Stimulated activated CD8-positive, alpha-beta memory T cell treated with anti-CD3 and anti-CD28 coated beads, Interleukin-2, amount 100 ng/mL, for 1 hour (primary cell): Measurements from ENCODE around the gene SETD9.

ENCODE experiments used
- DNase-seq, 2 donors: peaks; one replicate each; pipeline ENCODE4 v3.0.0-alpha.2; 2020; ENCODE audit warnings: low read depth in 2 of 2

The SETD9 gene

DNA sequence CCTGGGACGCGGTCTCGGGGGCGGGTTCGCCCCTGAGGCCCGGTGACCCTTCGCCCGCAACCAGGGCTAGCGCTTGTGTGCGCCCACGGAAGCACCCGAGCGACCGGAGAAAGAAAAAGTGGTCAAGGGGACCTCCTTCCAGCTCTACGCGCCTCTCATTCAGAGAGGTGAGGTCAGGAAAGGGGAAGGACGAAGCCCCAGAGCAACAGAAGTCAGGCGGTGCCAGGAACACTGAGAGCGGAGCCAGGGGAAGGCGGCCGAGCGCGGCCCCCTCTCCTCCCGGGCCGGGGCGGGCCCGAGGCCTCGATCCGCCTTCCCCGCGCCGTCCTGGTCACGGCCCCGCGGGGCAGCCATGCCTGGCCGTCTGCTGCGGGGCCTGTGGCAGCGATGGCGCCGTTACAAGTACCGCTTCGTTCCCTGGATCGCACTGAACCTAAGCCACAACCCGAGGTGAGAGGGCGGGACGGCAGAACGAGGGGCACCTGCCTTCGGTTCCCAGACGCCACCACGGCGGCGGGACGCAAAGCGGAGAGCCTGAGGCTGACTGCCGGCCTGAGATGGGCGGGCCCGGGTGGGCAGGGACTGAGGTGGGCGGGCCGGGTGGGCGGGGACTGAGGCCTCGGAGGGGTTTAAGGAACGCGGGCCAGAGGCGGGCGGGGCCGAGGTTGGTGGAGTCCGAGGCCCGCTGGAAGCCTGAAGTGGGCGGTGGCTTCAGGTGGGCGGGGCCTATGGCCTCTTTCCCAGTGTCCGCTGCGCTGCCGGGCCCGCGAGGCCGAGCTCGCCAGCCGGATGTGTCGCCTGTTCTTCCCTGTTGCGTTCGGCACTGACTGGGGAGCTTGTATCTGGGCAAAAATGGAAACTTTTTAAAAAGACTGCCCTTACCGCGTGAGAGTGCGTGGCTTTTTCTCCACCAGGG, at the start of gene SETD9:
TSS of gene SETD9 (plus strand) at position 303 of the 916 bp plus-strand sequence. CDS start at position 353, 50 bp downstream.
- peak; percentile 76 to 78 for DNase-seq

DNA sequence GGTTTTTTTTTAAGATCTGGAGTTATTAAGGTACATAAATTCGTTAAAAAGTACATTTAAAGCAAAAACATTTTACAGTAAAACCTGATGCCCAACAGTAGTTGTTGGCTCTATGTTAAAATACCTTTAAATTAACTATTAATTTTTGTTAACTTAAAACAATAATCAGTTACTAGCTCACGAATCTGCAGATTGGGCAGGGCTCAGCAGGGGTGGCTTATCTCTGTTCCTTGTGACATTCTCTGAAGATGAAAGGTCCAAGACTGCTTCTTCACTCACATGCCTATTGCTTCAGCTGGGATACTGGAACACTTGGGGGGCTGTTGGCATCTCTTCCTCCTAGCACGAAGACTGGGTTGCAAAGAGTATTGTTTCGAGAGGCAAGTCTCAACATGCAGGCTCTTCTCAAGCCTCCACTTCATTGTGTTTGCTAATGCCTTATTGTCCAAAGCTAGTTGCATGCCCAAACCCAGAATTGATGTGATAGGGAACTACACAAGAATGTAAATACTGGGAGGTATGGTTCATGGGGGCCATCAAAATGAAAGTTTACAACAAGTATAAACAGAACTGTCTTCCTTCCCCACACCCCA, 47.4 kb upstream of the SETD9 start:
- DNase-seq, result no peak

DNA sequence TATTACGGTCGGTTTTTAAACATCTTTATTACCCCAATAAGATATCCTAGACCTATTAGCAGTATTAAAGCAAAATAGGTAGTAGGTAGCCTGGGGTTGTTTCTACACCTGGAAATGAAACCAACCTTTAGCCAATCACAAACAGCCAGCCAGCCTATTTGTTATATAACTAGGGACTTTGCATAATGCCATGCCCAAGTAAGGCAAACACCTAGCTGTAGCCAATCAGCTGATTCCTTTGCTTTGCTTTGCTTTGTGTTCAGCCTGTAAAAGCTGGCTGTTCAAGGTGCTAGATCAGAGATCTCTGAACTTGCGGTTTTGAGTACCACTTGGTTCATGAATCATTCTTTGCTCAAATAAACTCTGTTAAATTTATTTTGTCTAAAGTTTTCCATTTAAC, 46.5 kb upstream of the SETD9 start:
- DNase-seq, result no peak

DNA sequence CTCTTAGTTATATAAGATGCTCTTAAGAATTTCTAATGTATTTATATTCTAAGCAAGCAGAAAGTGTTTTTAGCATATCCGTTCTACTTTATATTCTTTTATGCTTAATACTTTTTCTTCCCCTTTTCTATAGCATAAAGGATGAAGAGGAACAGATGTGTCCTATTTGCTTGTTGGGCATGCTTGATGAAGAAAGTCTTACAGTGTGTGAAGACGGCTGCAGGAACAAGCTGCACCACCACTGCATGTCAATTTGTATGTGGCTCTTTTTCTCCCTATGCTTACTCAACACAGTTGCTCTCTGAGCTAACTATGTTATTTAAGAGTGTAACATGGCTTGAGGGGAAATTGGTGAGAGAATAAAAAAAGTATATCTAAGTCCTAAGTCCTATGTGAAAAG, 37.6 kb upstream of the SETD9 start:
- no peak for DNase-seq

- DNase-seq, result no peak
Measured at GRCh38 chr5:56873056-56873455, 36.3 kb upstream of the SETD9 start.

GRCh38 chr5:56876327-56876726, 33.1 kb upstream of the SETD9 start:
- no peak for DNase-seq

- DNase-seq, result no peak
Measured at GRCh38 chr5:56881571-56881970, 27.8 kb upstream of the SETD9 start.

GRCh38 chr5:56893251-56893951, 16.0 kb upstream of the SETD9 start:
- no peak for DNase-seq

GRCh38 chr5:56896763-56897162, 12.6 kb upstream of the SETD9 start:
- no peak for DNase-seq

DNA sequence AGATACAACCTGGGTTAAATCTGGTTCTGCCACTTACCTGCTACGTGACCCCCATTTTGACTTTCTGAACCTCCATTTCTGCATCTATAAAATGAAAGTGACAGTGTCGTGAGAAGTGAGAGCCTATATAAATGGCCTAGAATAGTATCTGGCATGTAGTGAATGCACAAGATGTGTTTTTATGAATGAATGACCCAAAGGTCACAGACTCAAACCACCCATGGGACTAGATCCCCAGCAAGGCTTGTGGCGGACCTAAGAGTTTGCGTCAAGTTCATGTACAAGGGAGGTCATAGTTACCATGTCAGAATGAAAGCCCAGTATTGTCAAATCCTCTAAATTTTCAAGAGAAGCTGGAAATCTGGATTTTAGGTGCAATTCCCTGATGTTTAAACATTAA, 11.2 kb upstream of the SETD9 start:
- DNase-seq, result no peak

DNA sequence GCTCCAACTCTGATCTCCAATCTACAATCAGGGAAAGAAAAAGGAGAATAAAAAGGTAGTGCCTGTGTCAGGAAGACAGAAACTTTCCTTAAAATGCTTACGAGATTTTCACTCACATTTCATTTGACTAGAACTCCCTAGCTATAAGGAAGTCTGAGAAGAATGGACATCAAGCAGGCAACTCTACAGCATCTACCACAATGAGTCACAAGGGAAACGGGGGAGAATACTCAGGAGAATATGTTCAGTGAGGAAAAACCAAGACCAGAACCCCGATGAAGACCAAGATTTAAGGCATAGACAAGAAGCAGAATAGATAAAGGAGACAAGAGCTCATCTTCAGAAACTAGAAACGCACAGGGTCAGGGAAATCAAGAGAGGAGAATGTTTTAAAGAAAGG, 9.0 kb upstream of the SETD9 start:
- DNase-seq, result no peak

DNA sequence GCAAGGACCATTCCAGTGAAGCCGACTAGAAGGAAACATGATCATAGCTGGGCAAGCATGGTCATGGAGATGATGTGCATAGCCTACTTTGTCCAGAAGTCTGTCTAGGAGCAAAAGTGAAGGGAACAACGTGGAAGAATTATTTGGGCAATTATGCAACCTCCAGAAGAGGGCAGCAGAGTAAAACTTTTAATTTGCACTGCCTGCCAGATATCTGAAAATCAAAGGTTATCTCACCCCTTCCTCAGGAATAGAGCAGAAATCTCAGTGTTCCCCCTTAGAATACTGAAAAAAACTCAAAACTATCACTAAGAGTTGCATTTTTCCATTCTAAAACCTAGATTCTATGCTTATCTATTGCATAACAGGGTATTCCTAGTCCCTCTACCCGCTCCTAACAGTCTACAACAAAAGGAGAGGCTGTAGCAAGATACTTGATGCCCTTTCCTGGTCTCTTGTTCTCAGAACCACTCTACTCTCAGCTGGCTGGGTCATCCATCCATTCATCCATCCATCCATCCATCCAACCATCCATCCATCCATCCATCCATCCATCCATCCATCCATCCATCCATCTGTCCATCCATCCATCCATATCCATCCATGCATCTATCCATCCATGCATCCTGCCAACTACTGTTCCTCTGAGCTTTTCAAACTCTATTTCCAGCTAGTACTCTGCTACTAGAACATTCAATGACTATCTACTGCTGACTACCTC, 8.4 kb upstream of the SETD9 start:
- DNase-seq, result peak in 1 of 2 donors; percentile 12

GRCh38 chr5:56908942-56909293, 478 bp upstream of the SETD9 start:
- DNase-seq, result no peak

- DNase-seq, result peak; percentile 2 to 4
Measured at GRCh38 chr5:56910210-56910965, 992 bp downstream of the SETD9 start.

DNA sequence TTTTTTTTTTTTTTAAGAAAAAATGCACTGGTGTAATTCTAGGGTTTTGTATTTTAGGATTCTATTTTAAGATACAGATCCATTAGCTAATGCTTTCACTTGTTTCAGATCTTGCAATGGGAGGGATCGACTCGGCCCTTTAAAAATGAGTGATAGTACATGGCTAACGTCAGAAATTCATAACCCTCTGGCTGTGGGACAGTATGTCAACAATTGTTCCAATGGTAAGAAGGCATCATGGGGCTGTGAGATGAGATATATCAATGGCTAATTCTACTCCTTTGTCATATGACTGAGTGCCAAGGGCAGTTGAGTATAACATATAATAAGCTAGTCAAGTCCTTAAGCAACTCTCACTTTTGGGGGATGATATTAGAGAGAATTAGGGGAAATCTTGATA, 4.4 kb downstream of the SETD9 start:
- DNase-seq, result no peak

- DNase-seq, result no peak
Measured at GRCh38 chr5:56914678-56915077, 5.3 kb downstream of the SETD9 start.

DNA sequence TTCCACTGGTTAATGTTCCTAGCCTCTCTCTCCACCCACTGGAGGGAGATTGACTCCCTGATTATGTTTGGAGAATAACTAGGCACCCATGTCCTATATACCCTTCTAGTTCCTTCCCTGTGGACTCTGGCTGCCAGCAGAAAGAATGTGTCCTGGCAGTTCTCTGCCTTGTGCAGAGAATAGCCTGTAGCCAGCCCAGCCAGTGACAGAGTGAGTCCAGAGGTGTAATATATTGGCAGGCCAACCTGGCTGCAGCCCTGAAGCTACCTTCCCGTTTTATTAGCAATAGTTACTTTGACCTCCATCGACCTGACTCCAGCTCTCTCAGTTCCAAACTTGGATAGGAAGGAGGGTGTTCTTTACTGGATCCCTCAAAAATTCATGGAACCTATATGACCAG, 8.1 kb downstream of the SETD9 start:
- DNase-seq, result no peak

GRCh38 chr5:56918054-56918453, 8.7 kb downstream of the SETD9 start:
- no peak for DNase-seq

- no peak for DNase-seq
Measured at GRCh38 chr5:56919942-56920662, 10.7 kb downstream of the SETD9 start.

- no peak for DNase-seq
Measured at GRCh38 chr5:56922922-56923321, 13.5 kb downstream of the SETD9 start.

GRCh38 chr5:56934325-56934724, 24.9 kb downstream of the SETD9 start:
- no peak for DNase-seq
